ENCODE data around the gene CRTC3.

DNA sequence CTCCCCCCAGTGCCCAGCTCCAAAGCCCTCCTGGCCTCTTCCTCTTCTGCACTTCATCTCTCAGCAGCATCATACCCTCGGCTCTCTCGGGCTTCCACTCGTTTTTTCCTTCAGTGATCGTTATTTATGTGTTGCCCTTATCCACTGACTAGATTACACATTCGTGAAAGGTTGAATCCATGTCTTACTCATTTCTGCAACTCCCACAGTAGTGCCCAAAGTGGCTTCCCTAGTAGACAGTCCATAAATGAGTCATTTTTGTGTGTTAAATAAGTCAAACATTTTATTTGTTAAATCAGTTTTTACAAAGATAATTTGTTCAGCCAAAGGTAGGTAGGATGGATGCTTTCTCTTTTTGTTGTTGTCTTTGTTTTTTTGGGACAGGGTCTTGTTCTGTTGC, 87.4 kb downstream of the CRTC3 start:
- TF ChIP-seq, protein P1, sequence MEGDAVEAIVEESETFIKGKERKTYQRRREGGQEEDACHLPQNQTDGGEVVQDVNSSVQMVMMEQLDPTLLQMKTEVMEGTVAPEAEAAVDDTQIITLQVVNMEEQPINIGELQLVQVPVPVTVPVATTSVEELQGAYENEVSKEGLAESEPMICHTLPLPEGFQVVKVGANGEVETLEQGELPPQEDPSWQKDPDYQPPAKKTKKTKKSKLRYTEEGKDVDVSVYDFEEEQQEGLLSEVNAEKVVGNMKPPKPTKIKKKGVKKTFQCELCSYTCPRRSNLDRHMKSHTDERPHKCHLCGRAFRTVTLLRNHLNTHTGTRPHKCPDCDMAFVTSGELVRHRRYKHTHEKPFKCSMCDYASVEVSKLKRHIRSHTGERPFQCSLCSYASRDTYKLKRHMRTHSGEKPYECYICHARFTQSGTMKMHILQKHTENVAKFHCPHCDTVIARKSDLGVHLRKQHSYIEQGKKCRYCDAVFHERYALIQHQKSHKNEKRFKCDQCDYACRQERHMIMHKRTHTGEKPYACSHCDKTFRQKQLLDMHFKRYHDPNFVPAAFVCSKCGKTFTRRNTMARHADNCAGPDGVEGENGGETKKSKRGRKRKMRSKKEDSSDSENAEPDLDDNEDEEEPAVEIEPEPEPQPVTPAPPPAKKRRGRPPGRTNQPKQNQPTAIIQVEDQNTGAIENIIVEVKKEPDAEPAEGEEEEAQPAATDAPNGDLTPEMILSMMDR (IDR thresholded peaks at IDR 0.05): no peak
- TF ChIP-seq POLR2AphosphoS5 (IDR thresholded peaks at IDR 0.05; ENCODE audit: low read depth, low read length) (no peak), SIN3A (IDR thresholded peaks at IDR 0.05; ENCODE audit: borderline replicate concordance, insufficient read depth, low read depth, low read length) (no peak)
- TF ChIP-seq, protein P2, sequence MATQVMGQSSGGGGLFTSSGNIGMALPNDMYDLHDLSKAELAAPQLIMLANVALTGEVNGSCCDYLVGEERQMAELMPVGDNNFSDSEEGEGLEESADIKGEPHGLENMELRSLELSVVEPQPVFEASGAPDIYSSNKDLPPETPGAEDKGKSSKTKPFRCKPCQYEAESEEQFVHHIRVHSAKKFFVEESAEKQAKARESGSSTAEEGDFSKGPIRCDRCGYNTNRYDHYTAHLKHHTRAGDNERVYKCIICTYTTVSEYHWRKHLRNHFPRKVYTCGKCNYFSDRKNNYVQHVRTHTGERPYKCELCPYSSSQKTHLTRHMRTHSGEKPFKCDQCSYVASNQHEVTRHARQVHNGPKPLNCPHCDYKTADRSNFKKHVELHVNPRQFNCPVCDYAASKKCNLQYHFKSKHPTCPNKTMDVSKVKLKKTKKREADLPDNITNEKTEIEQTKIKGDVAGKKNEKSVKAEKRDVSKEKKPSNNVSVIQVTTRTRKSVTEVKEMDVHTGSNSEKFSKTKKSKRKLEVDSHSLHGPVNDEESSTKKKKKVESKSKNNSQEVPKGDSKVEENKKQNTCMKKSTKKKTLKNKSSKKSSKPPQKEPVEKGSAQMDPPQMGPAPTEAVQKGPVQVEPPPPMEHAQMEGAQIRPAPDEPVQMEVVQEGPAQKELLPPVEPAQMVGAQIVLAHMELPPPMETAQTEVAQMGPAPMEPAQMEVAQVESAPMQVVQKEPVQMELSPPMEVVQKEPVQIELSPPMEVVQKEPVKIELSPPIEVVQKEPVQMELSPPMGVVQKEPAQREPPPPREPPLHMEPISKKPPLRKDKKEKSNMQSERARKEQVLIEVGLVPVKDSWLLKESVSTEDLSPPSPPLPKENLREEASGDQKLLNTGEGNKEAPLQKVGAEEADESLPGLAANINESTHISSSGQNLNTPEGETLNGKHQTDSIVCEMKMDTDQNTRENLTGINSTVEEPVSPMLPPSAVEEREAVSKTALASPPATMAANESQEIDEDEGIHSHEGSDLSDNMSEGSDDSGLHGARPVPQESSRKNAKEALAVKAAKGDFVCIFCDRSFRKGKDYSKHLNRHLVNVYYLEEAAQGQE (IDR thresholded peaks at IDR 0.05; ENCODE audit: insufficient read depth in 1 of 2, low read depth in 2 of 2, low read length in 1 of 2): no peak

Data from Panc1 (cell line).